ENCODE measurements around the gene GSTA1.

Gene GSTA1

GRCh38 chr6:52746213-52746612, 57.4 kb downstream of the GSTA1 start:
- ChIA-PET CTCF (interaction anchor here (1.2 kb wide), 1 partner anchor 22 kb away, joined by 5 read pairs; no protein-coding TSS in a partner anchor), POLR2A (no interaction called here)
- no peak for DNase-seq (ENCODE audit: extremely low spot score)
- TF ChIP-seq CTCF (IDR thresholded peaks at IDR 0.05; ENCODE audit: control extremely low read depth, extremely low read depth, low read depth, missing control alignments), result no peak

- ChIA-PET POLR2A (no interaction called here), CTCF (interaction anchor here (1.2 kb wide), 1 partner anchor 21 kb away, joined by 5 read pairs; no protein-coding TSS in a partner anchor)
- no peak for DNase-seq (ENCODE audit: extremely low spot score)
- no peak for TF ChIP-seq CTCF (IDR thresholded peaks at IDR 0.05; ENCODE audit: control extremely low read depth, extremely low read depth, low read depth, missing control alignments)
These were observed 57.8 kb downstream of the GSTA1 start for GRCh38 chr6:52745764-52746201.

- ChIA-PET POLR2A (no interaction called here), CTCF (no interaction called here)
- TF ChIP-seq CTCF (IDR thresholded peaks at IDR 0.05; ENCODE audit: control extremely low read depth, extremely low read depth, low read depth, missing control alignments), result no peak
- DNase-seq (ENCODE audit: extremely low spot score), result no peak
These were observed 61.7 kb downstream of the GSTA1 start for GRCh38 chr6:52741872-52742271.

Data from GM10248 (cell line).